HCT116 (cell line): ENCODE results near the gene HERC3. TPM values are rescaled to one million over a fixed set of nuclear protein-coding genes. Genes with fewer than 3 reads are reported as not detected.

Source experiments
- ATAC-seq: fragments of 200-7000 bp; cut with Tn5 transposase; 2 replicates; pipeline ENCODE4 v1.9.1; 2020; ENCODE audit warnings: mild to moderate bottlenecking, moderate library complexity
- BruUV-seq: library from RNA; stranded (reverse); fragments of 400-500 nt; replicated peaks from 2 replicates; lab custom pipeline; 2021; lab: Mats Ljungman, UMichigan
- CTCF ChIA-PET: fragments of 300-600 bp; sonication (Branson Sonifier 250); formaldehyde crosslinking; loops from one replicate; lab custom pipeline; 2021; ENCODE audit warnings: antibody characterized with exemption; lab: Charles Lee
- POLR2A ChIA-PET: fragments of 300-600, 350-600 bp; sonication (Branson Sonifier 250); formaldehyde crosslinking; loops from one replicate; lab custom pipeline; 2021; ENCODE audit warnings: antibody characterized with exemption; lab: Charles Lee
- RAD21 ChIA-PET, 2 experiments: fragments of 300-600 bp; sonication (Branson Sonifier 250); formaldehyde crosslinking; loops; one replicate each; lab custom pipeline; 2023; ENCODE audit warnings: low total read pairs in 2 of 2; ENCODE audit not compliant: uncharacterized antibody in 2 of 2, unreplicated experiment in 2 of 2, low non-redundant PET in 1 of 2; lab: Charles Lee
- DNase-seq: peaks from one replicate; pipeline ENCODE4 v3.0.0-alpha.2; 2010; ENCODE audit warnings: low read depth, low spot score
- H2AFZ ChIP-seq: fragments of 200-600 bp; shearing (Covaris generic), sonication (generic); 2 replicates; pipeline ENCODE4 v1.6.1; 2017; ENCODE audit warnings: low read depth, mixed run types, mixed read lengths, antibody characterized with exemption, low read length; ENCODE audit not compliant: poor library complexity, severe bottlenecking
- H3K27ac ChIP-seq: 2 replicates; pipeline ENCODE4 v1.5.1; 2012; ENCODE audit warnings: low read depth, low read length
- H3K27me3 ChIP-seq: fragments of 200-600 bp; sonication (generic); 2 replicates; pipeline ENCODE4 v1.6.1; 2016; ENCODE audit warnings: mixed run types, low read length, mixed read lengths; ENCODE audit not compliant: insufficient read depth
- H3K36me3 ChIP-seq, 2 experiments: fragments of 200-500 bp in 1 of 2; fragments of 200-600 bp in 1 of 2; sonication (Bioruptor generic) in 1 of 2; sonication (generic) in 1 of 2; 2 replicates each; pipeline versions ENCODE4 v1.5.1 to v1.6.1; 2014 to 2016; ENCODE audit warnings: low read length in 2 of 2, inconsistent platforms in 1 of 2, mixed read lengths in 1 of 2, mixed run types in 1 of 2; ENCODE audit not compliant: insufficient read depth in 2 of 2, control insufficient read depth in 1 of 2
- H3K4me1 ChIP-seq, 2 experiments: fragments of 200-600 bp in 1 of 2; sonication (generic) in 1 of 2; 2 replicates each; pipeline versions ENCODE4 v1.5.1 to v1.6.1; 2012 to 2017; ENCODE audit warnings: low read length in 2 of 2, inconsistent platforms in 1 of 2, mild to moderate bottlenecking in 1 of 2, mixed read lengths in 1 of 2, mixed run types in 1 of 2, moderate library complexity in 1 of 2; ENCODE audit not compliant: insufficient read depth in 2 of 2, control insufficient read depth in 1 of 2
- H3K4me2 ChIP-seq: fragments of 200-600 bp; sonication (generic); 2 replicates; pipeline ENCODE4 v1.6.1; 2017; ENCODE audit warnings: mixed run types, low read length, mixed read lengths
- H3K4me3 ChIP-seq, 2 experiments: fragments of 200-600 bp in 1 of 2; sonication (generic) in 1 of 2; replicated peaks in 1 of 2; 2 replicates each; pipeline ENCODE4 v1.5.1; 2011 to 2016; ENCODE audit warnings: low read length in 2 of 2, control low read depth in 1 of 2, low read depth in 1 of 2, mild to moderate bottlenecking in 1 of 2, mixed read lengths in 1 of 2, mixed run types in 1 of 2
- H3K79me2 ChIP-seq: fragments of 200-600 bp; sonication (generic); 2 replicates; pipeline ENCODE4 v1.6.1; 2017; ENCODE audit warnings: mild to moderate bottlenecking, mixed run types, low read length, moderate library complexity, mixed read lengths; ENCODE audit not compliant: insufficient read depth
- H3K9ac ChIP-seq: fragments of 200-600 bp; sonication (generic); 2 replicates; pipeline ENCODE4 v1.6.1; 2016; ENCODE audit warnings: low read length, mixed read lengths
- H3K9me2 ChIP-seq: fragments of 200-600 bp; sonication (generic), shearing (Covaris generic); 2 replicates; pipeline ENCODE4 v1.6.1; 2017; ENCODE audit warnings: mixed run types, mild to moderate bottlenecking, moderate library complexity; ENCODE audit not compliant: insufficient read depth
- H3K9me3 ChIP-seq, 2 experiments: fragments of 200-500 bp in 1 of 2; fragments of 200-600 bp in 1 of 2; sonication (Bioruptor generic) in 1 of 2; sonication (generic) in 1 of 2; 2 replicates each; pipeline ENCODE4 v1.6.1; 2014 to 2017; ENCODE audit warnings: low read length in 2 of 2, mixed read lengths in 2 of 2, inconsistent platforms in 1 of 2, low read depth in 1 of 2, mild to moderate bottlenecking in 1 of 2, mixed run types in 1 of 2, moderate library complexity in 1 of 2; ENCODE audit not compliant: control insufficient read depth in 1 of 2, insufficient read depth in 1 of 2
- H4K20me1 ChIP-seq: fragments of 200-600 bp; sonication (generic), shearing (Covaris generic); 2 replicates; pipeline ENCODE4 v1.6.1; 2017; ENCODE audit warnings: mixed run types, mild to moderate bottlenecking, moderate library complexity; ENCODE audit not compliant: insufficient read depth
- CBX3 ChIP-seq: IDR thresholded peaks from 2 replicates; pipeline ENCODE4 v1.6.1; 2012; ENCODE audit warnings: low read depth
- CEBPB ChIP-seq: IDR thresholded peaks from 2 replicates; pipeline ENCODE4 v1.6.1; 2012; ENCODE audit warnings: low read depth
- EGR1 ChIP-seq: IDR thresholded peaks from 2 replicates; pipeline ENCODE4 v1.6.1; 2012; ENCODE audit warnings: low read depth
- EZH2phosphoT487 ChIP-seq: fragments of 200-600 bp; IDR thresholded peaks from 2 replicates; pipeline ENCODE4 v1.6.1; 2018; ENCODE audit warnings: antibody characterized with exemption, borderline replicate concordance
- FOSL1 ChIP-seq: IDR thresholded peaks from 2 replicates; pipeline ENCODE4 v1.6.1; 2012; ENCODE audit warnings: low read depth
- JUND ChIP-seq: IDR thresholded peaks from 2 replicates; pipeline ENCODE4 v1.6.1; 2012
- POLR2A ChIP-seq: IDR thresholded peaks from 2 replicates; pipeline ENCODE4 v1.7.0; 2011; ENCODE audit warnings: borderline replicate concordance; ENCODE audit not compliant: insufficient read depth, insufficient read length; ENCODE audit errors: extremely low read depth
- SIN3A ChIP-seq: IDR thresholded peaks from 2 replicates; pipeline ENCODE4 v1.6.1; 2012; ENCODE audit warnings: low read depth
- YY1 ChIP-seq: IDR thresholded peaks from 2 replicates; pipeline ENCODE4 v1.6.1; 2011; ENCODE audit warnings: low read length, low read depth, moderate library complexity, mild to moderate bottlenecking; ENCODE audit not compliant: insufficient replicate concordance; ENCODE audit errors: extremely low read depth
- ZFX ChIP-seq: fragments of 450-650 bp; IDR thresholded peaks from 2 replicates; pipeline ENCODE4 v1.6.1; 2017
- intact Hi-C: fragments of 100-400 bp; cut with micrococcal nuclease; formaldehyde crosslinking; loops from 2 replicates; pipeline ENCODE4 v1.10.0; 2022
- total RNA-seq: library from RNA; stranded (reverse); gene quantifications from one replicate; pipeline ENCODE4 v1.2.1, GENCODE V29; 2021; ENCODE audit not compliant: unreplicated experiment
- TF ChIP-seq, protein P1 (sequence below): IDR thresholded peaks from 2 replicates; pipeline ENCODE4 v1.6.1; 2012
- TF ChIP-seq, protein P2 (sequence below): IDR thresholded peaks from 2 replicates; pipeline ENCODE4 v1.6.1; 2012
- TF ChIP-seq, protein P3 (sequence below): IDR thresholded peaks from 2 replicates; pipeline ENCODE4 v1.6.1; 2012; ENCODE audit warnings: low read depth

HERC3 gene
- total RNA-seq, 1 experiment from 2014 or later, result 10.8 TPM

DNA sequence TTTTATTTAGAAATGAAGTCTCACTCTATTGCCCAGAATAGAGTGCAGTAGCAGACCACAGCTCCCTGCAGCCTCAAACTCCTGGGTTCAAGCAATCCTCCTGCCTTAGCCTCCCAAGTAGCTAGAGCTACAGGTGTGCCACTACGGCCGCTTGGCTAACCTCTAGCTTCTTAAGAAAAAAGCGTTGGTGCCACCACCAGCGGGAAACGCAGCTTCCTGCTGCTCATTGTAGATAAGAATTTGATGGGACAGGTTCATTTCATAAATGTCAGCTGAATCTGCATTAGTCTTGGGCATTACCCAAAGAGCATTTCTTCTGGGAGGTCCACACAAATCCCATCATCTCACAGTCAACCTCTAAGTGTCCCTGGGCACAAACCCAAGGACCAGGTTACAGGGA, 138.5 kb downstream of the HERC3 start:
- intact Hi-C loops, result no loop called here

More for the DNA sequence above, 138.5 kb downstream of the HERC3 start:
- H3K4me3 ChIP-seq, result no peak overlapping the region
- H3K79me2 ChIP-seq, result no peaks in the 10 kb centered on the region
- RAD21 ChIA-PET, result no interaction called here
- ATAC-seq (no peak), DNase-seq (no peak)
- peaks cover 0 to 10% of the 10 kb centered on the region in 2 experiments; a peak in 1 of 4 replicates for H3K36me3 ChIP-seq
- H2AFZ ChIP-seq, result no peak overlapping the region
- TF ChIP-seq EGR1, result no peak
- no peak for TF ChIP-seq POLR2A
- TF ChIP-seq FOSL1, result no peak
- TF ChIP-seq, protein P1, sequence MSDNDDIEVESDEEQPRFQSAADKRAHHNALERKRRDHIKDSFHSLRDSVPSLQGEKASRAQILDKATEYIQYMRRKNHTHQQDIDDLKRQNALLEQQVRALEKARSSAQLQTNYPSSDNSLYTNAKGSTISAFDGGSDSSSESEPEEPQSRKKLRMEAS, result no peak
- TF ChIP-seq JUND, result no peak
- TF ChIP-seq YY1, result no peak
- TF ChIP-seq CBX3, result no peak
- TF ChIP-seq SIN3A, result no peak
- TF ChIP-seq, protein P2, sequence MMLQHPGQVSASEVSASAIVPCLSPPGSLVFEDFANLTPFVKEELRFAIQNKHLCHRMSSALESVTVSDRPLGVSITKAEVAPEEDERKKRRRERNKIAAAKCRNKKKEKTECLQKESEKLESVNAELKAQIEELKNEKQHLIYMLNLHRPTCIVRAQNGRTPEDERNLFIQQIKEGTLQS, result no peak
- no peak for TF ChIP-seq EZH2phosphoT487
- no peak for TF ChIP-seq ZFX
- TF ChIP-seq CEBPB, result no peak
- TF ChIP-seq, protein P3, sequence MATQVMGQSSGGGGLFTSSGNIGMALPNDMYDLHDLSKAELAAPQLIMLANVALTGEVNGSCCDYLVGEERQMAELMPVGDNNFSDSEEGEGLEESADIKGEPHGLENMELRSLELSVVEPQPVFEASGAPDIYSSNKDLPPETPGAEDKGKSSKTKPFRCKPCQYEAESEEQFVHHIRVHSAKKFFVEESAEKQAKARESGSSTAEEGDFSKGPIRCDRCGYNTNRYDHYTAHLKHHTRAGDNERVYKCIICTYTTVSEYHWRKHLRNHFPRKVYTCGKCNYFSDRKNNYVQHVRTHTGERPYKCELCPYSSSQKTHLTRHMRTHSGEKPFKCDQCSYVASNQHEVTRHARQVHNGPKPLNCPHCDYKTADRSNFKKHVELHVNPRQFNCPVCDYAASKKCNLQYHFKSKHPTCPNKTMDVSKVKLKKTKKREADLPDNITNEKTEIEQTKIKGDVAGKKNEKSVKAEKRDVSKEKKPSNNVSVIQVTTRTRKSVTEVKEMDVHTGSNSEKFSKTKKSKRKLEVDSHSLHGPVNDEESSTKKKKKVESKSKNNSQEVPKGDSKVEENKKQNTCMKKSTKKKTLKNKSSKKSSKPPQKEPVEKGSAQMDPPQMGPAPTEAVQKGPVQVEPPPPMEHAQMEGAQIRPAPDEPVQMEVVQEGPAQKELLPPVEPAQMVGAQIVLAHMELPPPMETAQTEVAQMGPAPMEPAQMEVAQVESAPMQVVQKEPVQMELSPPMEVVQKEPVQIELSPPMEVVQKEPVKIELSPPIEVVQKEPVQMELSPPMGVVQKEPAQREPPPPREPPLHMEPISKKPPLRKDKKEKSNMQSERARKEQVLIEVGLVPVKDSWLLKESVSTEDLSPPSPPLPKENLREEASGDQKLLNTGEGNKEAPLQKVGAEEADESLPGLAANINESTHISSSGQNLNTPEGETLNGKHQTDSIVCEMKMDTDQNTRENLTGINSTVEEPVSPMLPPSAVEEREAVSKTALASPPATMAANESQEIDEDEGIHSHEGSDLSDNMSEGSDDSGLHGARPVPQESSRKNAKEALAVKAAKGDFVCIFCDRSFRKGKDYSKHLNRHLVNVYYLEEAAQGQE, result no peak
- no peak overlapping the region for H3K4me2 ChIP-seq
- no peak overlapping the region for H3K27ac ChIP-seq
- POLR2A ChIA-PET, result no interaction called here
- no peaks in the 10 kb centered on the region for H3K9me2 ChIP-seq
- H4K20me1 ChIP-seq, result no peaks in the 10 kb centered on the region
- H3K9me3 ChIP-seq, result no peaks in the 10 kb centered on the region
- H3K27me3 ChIP-seq, result no peaks in the 10 kb centered on the region
- BruUV-seq, result no TSS peak
- no peak overlapping the region for H3K9ac ChIP-seq
- no peaks in the 10 kb centered on the region for H3K4me1 ChIP-seq
- CTCF ChIA-PET, result no interaction called here
